Measurements from ENCODE around the gene KRTAP12-2.

KRTAP12-2 gene

GRCh38 chr21:44682580-44683151 is 15.9 kb upstream of the KRTAP12-2 start:
- Histone ChIP-seq H3K27me3 (replicated peaks; ENCODE audit: insufficient read depth, low read length) (peaks cover 99% of the 10 kb centered on the region), H3K36me3 (replicated peaks; ENCODE audit: insufficient read depth, low read length) (no peaks in the 10 kb centered on the region), H3F3A (ENCODE audit: insufficient read depth, low read length) (no peaks in the 10 kb centered on the region), H2AFZ (ENCODE audit: low read length) (no peak overlapping the region), H4K20me1 (ENCODE audit: insufficient read depth, low read length) (no peaks in the 10 kb centered on the region), H3K27ac (ENCODE audit: low read length) (no peak overlapping the region), H3K9me3 (replicated peaks; ENCODE audit: insufficient read depth, low read length) (no peaks in the 10 kb centered on the region), H3K4me2 (ENCODE audit: low read depth, low read length) (no peak overlapping the region), H3K9me2 (replicated peaks; ENCODE audit: insufficient read depth, low read length) (no peaks in the 10 kb centered on the region), H3K79me2 (ENCODE audit: low read length) (no peaks in the 10 kb centered on the region), H3K4me3 (ENCODE audit: low read length) (no peak overlapping the region), H3K9ac (ENCODE audit: low read length) (no peak overlapping the region), H3K4me1 (ENCODE audit: low read length) (no peaks in the 10 kb centered on the region)
- DNase-seq: no peak
- TF ChIP-seq, protein P1, sequence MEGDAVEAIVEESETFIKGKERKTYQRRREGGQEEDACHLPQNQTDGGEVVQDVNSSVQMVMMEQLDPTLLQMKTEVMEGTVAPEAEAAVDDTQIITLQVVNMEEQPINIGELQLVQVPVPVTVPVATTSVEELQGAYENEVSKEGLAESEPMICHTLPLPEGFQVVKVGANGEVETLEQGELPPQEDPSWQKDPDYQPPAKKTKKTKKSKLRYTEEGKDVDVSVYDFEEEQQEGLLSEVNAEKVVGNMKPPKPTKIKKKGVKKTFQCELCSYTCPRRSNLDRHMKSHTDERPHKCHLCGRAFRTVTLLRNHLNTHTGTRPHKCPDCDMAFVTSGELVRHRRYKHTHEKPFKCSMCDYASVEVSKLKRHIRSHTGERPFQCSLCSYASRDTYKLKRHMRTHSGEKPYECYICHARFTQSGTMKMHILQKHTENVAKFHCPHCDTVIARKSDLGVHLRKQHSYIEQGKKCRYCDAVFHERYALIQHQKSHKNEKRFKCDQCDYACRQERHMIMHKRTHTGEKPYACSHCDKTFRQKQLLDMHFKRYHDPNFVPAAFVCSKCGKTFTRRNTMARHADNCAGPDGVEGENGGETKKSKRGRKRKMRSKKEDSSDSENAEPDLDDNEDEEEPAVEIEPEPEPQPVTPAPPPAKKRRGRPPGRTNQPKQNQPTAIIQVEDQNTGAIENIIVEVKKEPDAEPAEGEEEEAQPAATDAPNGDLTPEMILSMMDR (IDR thresholded peaks at IDR 0.05; ENCODE audit: low read length): no peak
- TF ChIP-seq EZH2phosphoT487 (IDR thresholded peaks at IDR 0.05; ENCODE audit: low read length) (no peak), EZH2 (optimal IDR thresholded peaks at IDR 0.05; ENCODE audit: low read depth, low read length) (no peak)

- Histone ChIP-seq H3K4me1 (ENCODE audit: low read length) (no peaks in the 10 kb centered on the region), H3K9me2 (replicated peaks; ENCODE audit: insufficient read depth, low read length) (no peaks in the 10 kb centered on the region), H2AFZ (ENCODE audit: low read length) (no peak within 1 kb of the TSS), H3K4me2 (ENCODE audit: low read depth, low read length) (no peak within 1 kb of the TSS), H3K27me3 (replicated peaks; ENCODE audit: insufficient read depth, low read length) (peaks cover 99% of the 10 kb centered on the region), H3K79me2 (ENCODE audit: low read length) (no peaks in the 10 kb centered on the region), H3K9ac (ENCODE audit: low read length) (no peak within 1 kb of the TSS), H4K20me1 (ENCODE audit: insufficient read depth, low read length) (no peaks in the 10 kb centered on the region), H3K9me3 (replicated peaks; ENCODE audit: insufficient read depth, low read length) (no peaks in the 10 kb centered on the region), H3K4me3 (ENCODE audit: low read length) (no peak within 1 kb of the TSS), H3K27ac (ENCODE audit: low read length) (no peak within 1 kb of the TSS), H3F3A (ENCODE audit: insufficient read depth, low read length) (no peaks in the 10 kb centered on the region), H3K36me3 (replicated peaks; ENCODE audit: insufficient read depth, low read length) (no peaks in the 10 kb centered on the region)
- no peak for DNase-seq
- no peak for TF ChIP-seq EZH2phosphoT487 (IDR thresholded peaks at IDR 0.05; ENCODE audit: low read length)
Measured at GRCh38 chr21:44681861-44682579, 15.3 kb upstream of the KRTAP12-2 start, which contains the start of gene KRTAP12-1. Gene KRTAP12-1 (minus strand): TSS chr21:44682163. CDS start chr21:44682123, 40 bp downstream.

DNA sequence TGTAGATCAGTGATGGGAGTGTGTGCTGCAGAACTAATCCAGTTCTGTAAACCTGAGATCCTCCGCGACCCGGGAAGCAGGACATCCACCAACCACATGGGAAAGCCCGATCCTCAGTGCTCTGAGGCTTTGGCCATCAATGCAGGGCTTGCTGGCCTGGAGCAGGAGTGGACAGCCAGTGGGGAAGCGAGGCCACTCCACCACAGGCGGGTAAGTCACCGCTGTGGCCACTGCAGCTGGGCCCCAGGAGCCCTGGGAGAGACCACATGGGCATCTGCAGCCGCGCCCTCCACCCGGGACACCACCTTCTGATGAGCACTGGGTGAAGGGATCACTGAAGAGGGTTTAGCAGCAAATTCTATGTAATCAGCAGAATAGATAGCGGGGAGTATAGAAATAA is 14.4 kb upstream of the KRTAP12-2 start:
- Histone ChIP-seq H3K27ac (ENCODE audit: low read length) (no peak overlapping the region), H3K4me2 (ENCODE audit: low read depth, low read length) (no peak overlapping the region), H3K79me2 (ENCODE audit: low read length) (no peaks in the 10 kb centered on the region), H3K4me3 (ENCODE audit: low read length) (no peak overlapping the region), H3K9me2 (replicated peaks; ENCODE audit: insufficient read depth, low read length) (no peaks in the 10 kb centered on the region), H3K9ac (ENCODE audit: low read length) (no peak overlapping the region), H3K36me3 (replicated peaks; ENCODE audit: insufficient read depth, low read length) (no peaks in the 10 kb centered on the region), H3K4me1 (ENCODE audit: low read length) (no peaks in the 10 kb centered on the region), H3K9me3 (replicated peaks; ENCODE audit: insufficient read depth, low read length) (no peaks in the 10 kb centered on the region), H2AFZ (ENCODE audit: low read length) (no peak overlapping the region), H4K20me1 (ENCODE audit: insufficient read depth, low read length) (no peaks in the 10 kb centered on the region), H3F3A (ENCODE audit: insufficient read depth, low read length) (no peaks in the 10 kb centered on the region), H3K27me3 (replicated peaks; ENCODE audit: insufficient read depth, low read length) (peaks cover 100% of the 10 kb centered on the region)
- DNase-seq: no peak
- TF ChIP-seq EZH2 (optimal IDR thresholded peaks at IDR 0.05; ENCODE audit: low read depth, low read length): no peak
- TF ChIP-seq EZH2phosphoT487 (IDR thresholded peaks at IDR 0.05; ENCODE audit: low read length): no peak
- TF ChIP-seq, protein P1 (IDR thresholded peaks at IDR 0.05; ENCODE audit: low read length): no peak

DNA sequence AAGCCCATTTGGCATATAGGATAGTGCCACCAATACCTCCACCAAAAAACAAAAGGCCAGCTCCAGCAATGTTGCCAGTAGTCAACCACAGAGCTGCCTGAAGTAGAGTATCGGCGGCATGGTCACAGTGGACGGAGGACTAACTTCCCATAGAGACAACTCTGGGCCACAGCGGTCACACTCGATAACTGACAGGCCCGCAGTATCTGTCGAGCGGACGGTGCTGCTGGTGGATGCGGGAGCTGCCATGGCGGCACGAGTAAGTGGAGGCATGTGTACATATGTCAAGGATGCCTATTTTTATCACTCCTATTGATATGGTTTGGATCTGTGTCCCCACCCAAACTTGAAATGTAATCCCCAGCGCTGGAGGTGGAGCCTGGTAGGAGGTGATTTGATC is 11.2 kb upstream of the KRTAP12-2 start:
- peaks cover 100% of the 10 kb centered on the region for H3K27me3 ChIP-seq (replicated peaks; ENCODE audit: insufficient read depth, low read length)
- no peak overlapping the region for H3K9ac ChIP-seq (ENCODE audit: low read length)
- no peaks in the 10 kb centered on the region for H4K20me1 ChIP-seq (ENCODE audit: insufficient read depth, low read length)
- no peak for DNase-seq
- no peak overlapping the region for H3K4me2 ChIP-seq (ENCODE audit: low read depth, low read length)
- no peaks in the 10 kb centered on the region for H3K4me1 ChIP-seq (ENCODE audit: low read length)
- no peak overlapping the region for H2AFZ ChIP-seq (ENCODE audit: low read length)
- no peaks in the 10 kb centered on the region for H3F3A ChIP-seq (ENCODE audit: insufficient read depth, low read length)
- H3K9me2 ChIP-seq (replicated peaks; ENCODE audit: insufficient read depth, low read length): no peaks in the 10 kb centered on the region
- no peak overlapping the region for H3K27ac ChIP-seq (ENCODE audit: low read length)
- TF ChIP-seq EZH2 (optimal IDR thresholded peaks at IDR 0.05; ENCODE audit: low read depth, low read length): no peak
- no peak for TF ChIP-seq EZH2phosphoT487 (IDR thresholded peaks at IDR 0.05; ENCODE audit: low read length)
- TF ChIP-seq, protein P1 (IDR thresholded peaks at IDR 0.05; ENCODE audit: low read length): no peak
- H3K9me3 ChIP-seq (replicated peaks; ENCODE audit: insufficient read depth, low read length): no peaks in the 10 kb centered on the region
- H3K79me2 ChIP-seq (ENCODE audit: low read length): no peaks in the 10 kb centered on the region
- H3K4me3 ChIP-seq (ENCODE audit: low read length): no peak overlapping the region
- H3K36me3 ChIP-seq (replicated peaks; ENCODE audit: insufficient read depth, low read length): no peaks in the 10 kb centered on the region

Data from MM.1S (cell line).